ENCODE results near the gene CUL1.
"Not testable (repeated sequence)": the region's sequence is repeated elsewhere in the genome, so short reads cannot be mapped to it uniquely, and the experiment has no call there.

Gene CUL1

GRCh38 chr7:148698007-148698396, 701 bp upstream of the CUL1 start:
- DNase-seq: no peak

- DNase-seq: peak; percentile 33
These were observed 500 bp downstream of the CUL1 start for GRCh38 chr7:148699024-148699781.

GRCh38 chr7:148699782-148700629, 1.3 kb downstream of the CUL1 start:
- DNase-seq: no peak

GRCh38 chr7:148700661-148701064, 2.0 kb downstream of the CUL1 start:
- peak; percentile 17 for DNase-seq

- no peak for DNase-seq
These were observed 2.7 kb downstream of the CUL1 start for GRCh38 chr7:148701414-148701813.

GRCh38 chr7:148702876-148703670, 4.4 kb downstream of the CUL1 start:
- DNase-seq: no peak

- DNase-seq: not testable (repeated sequence)
These were observed 4.9 kb downstream of the CUL1 start for GRCh38 chr7:148703671-148703962.

GRCh38 chr7:148704189-148704588, 5.5 kb downstream of the CUL1 start:
- no peak for DNase-seq

GRCh38 chr7:148704970-148705369, 6.3 kb downstream of the CUL1 start:
- no peak for DNase-seq

- no peak for DNase-seq
These were observed 7.7 kb downstream of the CUL1 start for GRCh38 chr7:148706368-148706767.

GRCh38 chr7:148708026-148708885, 9.6 kb downstream of the CUL1 start:
- no peak for DNase-seq

- DNase-seq: no peak
These were observed 10.3 kb downstream of the CUL1 start for GRCh38 chr7:148709014-148709413.

- not testable (repeated sequence) for DNase-seq
These were observed 11.7 kb downstream of the CUL1 start for GRCh38 chr7:148710426-148710825.

- DNase-seq: no peak
These were observed 12.7 kb downstream of the CUL1 start for GRCh38 chr7:148711191-148712102.

- no peak for DNase-seq
These were observed 14.1 kb downstream of the CUL1 start for GRCh38 chr7:148712678-148713329.

GRCh38 chr7:148714498-148714897, 15.8 kb downstream of the CUL1 start:
- DNase-seq: no peak

- DNase-seq: no peak
These were observed 16.3 kb downstream of the CUL1 start for GRCh38 chr7:148715027-148715426.

GRCh38 chr7:148717266-148717793, 18.6 kb downstream of the CUL1 start:
- DNase-seq: no peak

- no peak for DNase-seq
These were observed 19.7 kb downstream of the CUL1 start for GRCh38 chr7:148718431-148718830.

GRCh38 chr7:148719753-148720152, 21.1 kb downstream of the CUL1 start:
- DNase-seq: no peak

- no peak for DNase-seq
These were observed 21.8 kb downstream of the CUL1 start for GRCh38 chr7:148720472-148720871.
